Stimulated activated CD4-positive, alpha-beta T cell treated with anti-CD3 and anti-CD28 coated beads, Interleukin-12 subunit alpha, Interleukin-12 subunit beta, amount 100 ng/mL, for 4 hours (primary cell): ENCODE data around the gene ARFIP1.
"Not testable (repeated sequence)": the region's sequence is repeated elsewhere in the genome, so short reads cannot be mapped to it uniquely, and the experiment has no call there.

Experiments
- DNase-seq: peaks from one replicate; pipeline ENCODE4 v3.0.0-alpha.2; 2020

Gene ARFIP1

GRCh38 chr4:152779513-152780266 lies at the start of gene ARFIP1, which contains the start of gene TIGD4:
TSS of gene ARFIP1 (plus strand) at chr4:152779954. CDS start at chr4:152829634, 49,680 bp downstream.
TSS of gene TIGD4 (minus strand) at chr4:152779730. CDS start at chr4:152771004, 8,726 bp downstream.
- peak; percentile 89 for DNase-seq

DNA sequence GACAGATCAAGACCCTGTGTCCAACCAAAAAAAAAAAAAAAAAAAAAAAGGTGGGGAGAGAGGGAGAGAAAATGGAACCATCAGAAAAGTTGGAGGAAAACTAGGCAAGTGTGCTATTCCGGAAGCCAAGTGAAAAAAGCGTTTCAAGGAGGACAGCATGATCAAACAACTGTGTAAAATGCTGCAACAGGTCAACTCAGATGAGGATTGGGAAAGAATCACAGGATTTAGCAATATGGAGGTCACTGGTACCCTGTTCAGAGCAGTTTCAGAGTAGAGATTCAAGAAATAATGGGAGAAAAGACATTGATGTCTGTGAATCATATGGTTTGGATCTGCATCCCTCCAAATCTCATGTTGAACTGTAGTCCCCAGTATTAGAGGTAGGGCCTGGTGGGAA lies 47.8 kb upstream of the ARFIP1 start:
- DNase-seq = no peak

GRCh38 chr4:152734015-152734698 lies 45.6 kb upstream of the ARFIP1 start:
- DNase-seq = no peak

DNA sequence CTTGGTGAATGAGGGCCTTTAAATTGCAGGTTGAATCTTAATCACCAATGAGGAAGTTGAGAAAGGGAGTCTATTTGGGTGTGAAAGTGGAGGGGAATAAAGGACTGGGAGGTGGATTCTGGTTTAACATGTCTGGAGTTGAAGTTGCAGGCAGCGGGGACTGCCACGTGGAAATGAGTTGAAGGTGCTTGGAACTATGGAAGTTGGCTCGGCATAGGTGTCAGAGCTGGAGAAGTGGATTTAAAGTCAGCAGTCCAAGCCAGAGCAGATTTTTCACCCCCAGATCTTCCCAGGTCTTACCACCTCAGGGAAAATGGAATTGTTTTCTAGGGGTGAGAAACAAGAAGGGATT lies 45.1 kb upstream of the ARFIP1 start:
- DNase-seq = no peak

GRCh38 chr4:152735396-152735859 lies 44.3 kb upstream of the ARFIP1 start:
- DNase-seq = no peak

DNA sequence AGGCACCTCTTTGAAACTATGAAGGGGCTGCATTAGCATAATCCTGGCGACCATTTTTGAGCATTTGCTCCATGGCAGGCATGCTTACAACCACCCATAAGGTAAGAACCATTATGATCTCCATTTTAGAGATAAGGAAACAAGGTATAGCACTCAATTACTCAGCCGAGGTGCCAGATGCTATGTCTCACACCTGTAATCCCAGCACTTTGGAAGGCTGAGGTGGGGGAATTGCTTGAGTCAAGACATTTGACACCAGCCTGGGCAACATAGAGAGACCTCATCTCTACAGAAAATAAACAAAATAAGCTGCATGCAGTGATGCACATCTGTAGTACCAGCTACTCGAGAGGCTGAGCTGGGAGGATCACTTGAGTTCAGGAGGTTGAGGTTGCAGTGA lies 43.8 kb upstream of the ARFIP1 start:
- DNase-seq = no peak

- DNase-seq = no peak
Observed at GRCh38 chr4:152738827-152739226, 40.9 kb upstream of the ARFIP1 start.

DNA sequence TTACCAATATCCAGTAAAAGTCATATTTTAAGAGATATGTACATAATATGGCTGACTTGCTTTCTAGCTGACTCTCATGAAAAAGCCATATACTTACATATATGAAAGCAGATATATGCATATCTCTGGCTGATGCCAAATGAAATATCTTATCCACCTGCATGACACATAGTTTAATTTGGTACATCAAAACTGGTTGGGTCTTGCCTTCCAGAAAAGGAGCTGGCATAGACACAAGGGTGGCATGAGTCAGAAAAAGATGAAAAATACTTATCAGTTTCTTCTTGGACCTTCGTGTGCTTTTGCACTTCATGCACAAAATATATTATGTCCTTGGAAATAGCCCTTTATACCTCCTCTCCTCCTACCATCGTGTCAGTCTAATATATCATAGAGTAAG lies 32.3 kb upstream of the ARFIP1 start:
- no peak for DNase-seq

- DNase-seq = no peak
Observed at GRCh38 chr4:152748619-152749018, 31.1 kb upstream of the ARFIP1 start.

- DNase-seq = no peak
Observed at GRCh38 chr4:152763796-152764195, 16.0 kb upstream of the ARFIP1 start.

GRCh38 chr4:152765069-152765737 lies 14.6 kb upstream of the ARFIP1 start:
- not testable (repeated sequence) for DNase-seq

- no peak for DNase-seq
Observed at GRCh38 chr4:152771741-152772533, 7.8 kb upstream of the ARFIP1 start.

- no peak for DNase-seq
Observed at GRCh38 chr4:152773339-152773738, 6.4 kb upstream of the ARFIP1 start.

DNA sequence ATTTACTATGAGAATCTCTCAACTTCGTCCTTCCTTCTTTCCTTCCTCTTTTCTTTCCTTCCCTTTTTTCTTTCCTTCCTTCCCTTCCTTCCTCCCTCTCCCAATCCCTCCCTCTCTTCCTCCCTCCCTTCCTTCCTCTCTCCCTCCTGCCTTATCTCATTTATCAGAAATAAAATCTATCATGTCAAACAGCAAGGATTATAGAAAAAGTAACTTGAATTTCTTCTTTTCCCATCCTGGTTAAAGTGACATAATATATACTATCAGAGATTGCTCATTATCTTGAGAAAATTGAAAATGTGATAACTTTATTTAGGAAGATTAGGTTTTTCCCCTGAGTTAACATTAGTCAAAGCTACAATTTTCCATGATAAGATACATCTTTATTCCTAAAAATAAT lies 5.8 kb upstream of the ARFIP1 start:
- DNase-seq = no peak

DNA sequence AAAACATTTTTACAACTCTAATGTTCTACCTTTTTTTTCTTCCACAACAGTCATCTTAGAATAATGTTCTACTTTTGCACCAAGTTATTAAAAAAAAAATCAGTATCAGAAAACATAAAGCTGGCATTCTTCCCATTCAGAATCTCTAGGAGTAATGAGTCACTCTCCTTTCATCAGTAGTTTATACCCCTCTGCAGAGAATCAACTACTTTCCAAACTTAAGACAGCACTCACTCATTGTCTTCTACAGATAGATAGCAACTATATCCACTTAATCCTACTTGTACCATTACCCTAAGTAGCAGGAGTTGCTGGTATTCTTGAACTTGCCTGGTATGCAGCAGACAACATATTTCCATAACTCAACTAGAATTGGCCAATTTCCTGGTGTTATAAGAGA lies 3.4 kb upstream of the ARFIP1 start:
- no peak for DNase-seq

DNA sequence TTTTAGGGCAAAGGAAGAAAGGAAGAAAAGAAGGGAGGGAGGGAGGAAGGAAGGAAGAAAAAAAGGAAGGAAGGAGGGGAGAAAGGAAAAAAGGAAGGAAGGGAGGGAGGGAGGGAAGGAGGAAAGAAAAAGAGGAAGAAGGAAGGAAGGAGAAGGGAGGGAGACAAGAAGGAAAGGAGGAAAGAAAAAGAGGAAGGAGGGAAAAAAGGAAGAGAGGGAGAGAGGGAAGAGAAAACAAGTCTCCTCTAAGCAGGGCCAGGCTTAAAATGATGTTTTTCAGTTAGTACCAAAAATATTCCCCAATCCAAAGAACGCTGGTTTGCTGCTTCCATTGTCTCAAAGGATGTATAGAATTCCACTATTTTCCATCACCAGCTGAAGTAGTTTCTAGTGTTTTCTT lies 2.3 kb upstream of the ARFIP1 start:
- no peak for DNase-seq

- DNase-seq = peak; percentile 6
Observed at GRCh38 chr4:152778656-152779512, 870 bp upstream of the ARFIP1 start.

- DNase-seq = no peak
Observed at GRCh38 chr4:152780267-152780778, 569 bp downstream of the ARFIP1 start.

- no peak for DNase-seq
Observed at GRCh38 chr4:152784490-152785350, 5.0 kb downstream of the ARFIP1 start.
